ENCODE results near the gene C14orf180.

C14orf180 gene

DNA sequence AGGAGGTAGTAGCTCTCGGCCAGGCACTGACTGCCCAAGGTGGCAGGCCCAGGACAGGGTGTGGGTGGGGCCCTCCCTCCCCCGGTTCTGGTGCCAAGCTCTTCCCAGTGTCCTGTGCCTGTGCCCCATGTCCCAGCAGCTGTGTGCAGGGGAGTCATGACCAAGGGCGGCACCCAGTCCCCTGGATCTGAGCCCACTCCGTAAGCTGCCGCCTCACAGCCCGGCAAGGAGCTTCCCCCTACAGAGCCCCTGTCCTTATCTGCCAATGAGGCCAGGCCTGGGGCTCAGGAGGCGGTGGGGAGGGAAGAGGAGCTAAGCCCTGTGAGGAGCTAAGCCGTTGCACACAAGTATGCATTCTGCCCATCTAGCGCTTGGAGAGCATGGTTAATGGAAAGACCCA is 5.6 kb upstream of the C14orf180 start:
- TF ChIP-seq GATA2 (IDR thresholded peaks at IDR 0.05; ENCODE audit: low read depth, low read length), result no peak
- no peak for TF ChIP-seq GATA3 (IDR thresholded peaks at IDR 0.05; ENCODE audit: low read depth, low read length)

DNA sequence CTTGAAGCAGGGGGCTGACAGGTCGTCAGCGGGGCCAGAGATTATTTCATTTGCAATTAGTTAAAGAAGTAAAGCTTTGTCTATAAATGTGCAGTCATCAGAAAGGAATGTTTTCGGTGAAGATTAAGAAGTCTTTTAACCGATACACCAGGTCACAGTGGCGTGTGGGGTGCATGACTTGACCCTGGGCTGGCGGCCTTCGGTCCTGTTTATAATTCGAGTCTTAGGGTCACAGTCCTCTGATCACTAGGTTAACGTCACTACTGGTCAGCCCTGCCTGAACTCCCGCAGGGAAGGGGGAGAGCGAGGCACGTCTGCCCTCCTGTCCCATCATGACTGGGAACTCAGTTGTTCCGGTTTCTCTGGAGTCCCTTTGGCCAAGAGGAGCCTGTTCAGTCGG is 5.0 kb upstream of the C14orf180 start:
- TF ChIP-seq GATA2 (IDR thresholded peaks at IDR 0.05; ENCODE audit: low read depth, low read length) (no peak), GATA3 (IDR thresholded peaks at IDR 0.05; ENCODE audit: low read depth, low read length) (no peak)

DNA sequence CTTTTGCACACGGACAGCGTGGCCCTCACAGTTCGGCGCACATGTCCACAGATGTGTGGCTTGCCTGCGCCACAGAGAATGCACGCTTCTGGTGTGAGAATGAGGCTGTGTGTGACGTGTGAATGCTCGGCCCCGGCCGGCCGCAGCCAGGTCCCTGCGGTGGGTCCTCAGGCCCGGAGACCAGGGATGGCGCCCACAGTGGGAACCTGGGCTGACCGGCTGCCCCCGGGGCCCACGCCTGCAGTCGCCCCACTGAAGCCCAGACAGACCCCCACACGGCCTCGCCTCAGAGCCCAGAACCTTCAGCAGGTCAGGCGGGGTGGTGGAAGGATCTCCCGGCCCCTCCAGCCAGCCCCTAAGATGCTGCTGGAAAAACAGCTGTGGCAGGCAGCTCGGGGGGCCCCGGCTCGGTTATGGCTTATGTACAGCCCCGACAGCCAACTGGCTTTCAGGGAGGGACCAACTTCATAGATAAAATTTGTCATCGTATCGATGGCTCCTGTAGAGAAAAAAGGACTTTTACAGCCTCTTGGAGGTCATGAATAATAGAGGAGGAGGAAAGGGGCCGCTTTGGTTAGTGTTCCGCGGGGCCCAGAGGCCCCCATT is 4.5 kb upstream of the C14orf180 start:
- TF ChIP-seq GATA2 (IDR thresholded peaks at IDR 0.05; ENCODE audit: low read depth, low read length) (no peak), GATA3 (IDR thresholded peaks at IDR 0.05; ENCODE audit: low read depth, low read length) (no peak)

DNA sequence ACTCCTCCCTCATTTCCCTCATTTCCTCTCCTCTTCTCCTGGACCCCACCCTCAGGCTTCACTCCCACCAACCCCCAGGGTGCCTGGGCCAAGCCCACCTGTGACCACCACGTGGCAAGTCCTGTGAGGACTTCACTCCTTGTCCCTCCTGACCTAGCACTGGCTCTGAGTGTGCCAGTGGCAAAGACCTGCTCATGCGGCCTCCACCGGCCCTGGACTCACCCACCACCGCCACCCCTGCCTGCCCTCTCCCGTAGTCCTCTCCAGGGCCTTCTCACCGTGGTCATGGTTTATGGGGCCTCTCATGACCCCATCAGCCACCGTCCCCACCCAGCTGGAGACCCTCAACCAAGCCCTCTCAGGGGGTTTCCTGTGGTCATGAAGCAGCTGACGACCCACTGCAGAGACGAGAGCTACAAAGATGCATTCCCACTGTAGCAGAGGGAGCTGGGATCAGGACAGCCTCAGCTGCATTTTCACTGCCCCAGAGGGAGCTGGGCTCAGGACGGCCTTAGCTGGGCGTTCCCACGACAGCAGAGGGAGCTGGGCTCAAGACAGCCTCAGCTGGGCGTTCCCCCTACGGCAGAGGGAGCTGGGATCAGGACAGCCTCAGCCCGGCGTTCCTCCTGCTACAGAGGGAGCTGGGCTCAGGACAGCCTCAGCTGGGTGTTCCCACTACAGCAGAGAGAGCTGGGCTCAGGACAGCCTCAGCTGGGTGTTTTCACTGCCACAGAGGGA is 3.2 kb upstream of the C14orf180 start:
- no peak for TF ChIP-seq GATA2 (IDR thresholded peaks at IDR 0.05; ENCODE audit: low read depth, low read length)
- TF ChIP-seq GATA3 (IDR thresholded peaks at IDR 0.05; ENCODE audit: low read depth, low read length), result no peak

DNA sequence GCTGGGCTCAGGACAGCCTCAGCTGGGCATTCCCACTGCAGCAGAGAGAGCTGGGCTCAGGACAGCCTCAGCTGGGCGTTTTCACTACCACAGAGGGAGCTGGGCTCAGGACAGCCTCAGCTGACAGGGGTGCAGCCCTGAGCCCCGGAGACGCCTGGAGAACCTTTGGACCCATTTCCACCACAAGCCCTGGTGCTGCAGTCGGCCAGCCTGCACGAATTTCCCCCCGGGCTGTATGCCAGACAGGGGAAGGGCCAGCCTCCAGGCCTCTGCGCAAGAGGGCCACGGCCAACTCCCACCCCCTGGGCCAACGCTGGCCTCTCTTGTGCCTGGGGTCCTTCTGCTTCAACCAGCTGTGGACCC is 2.6 kb upstream of the C14orf180 start:
- TF ChIP-seq GATA3 (IDR thresholded peaks at IDR 0.05; ENCODE audit: low read depth, low read length) (no peak), GATA2 (IDR thresholded peaks at IDR 0.05; ENCODE audit: low read depth, low read length) (no peak)

DNA sequence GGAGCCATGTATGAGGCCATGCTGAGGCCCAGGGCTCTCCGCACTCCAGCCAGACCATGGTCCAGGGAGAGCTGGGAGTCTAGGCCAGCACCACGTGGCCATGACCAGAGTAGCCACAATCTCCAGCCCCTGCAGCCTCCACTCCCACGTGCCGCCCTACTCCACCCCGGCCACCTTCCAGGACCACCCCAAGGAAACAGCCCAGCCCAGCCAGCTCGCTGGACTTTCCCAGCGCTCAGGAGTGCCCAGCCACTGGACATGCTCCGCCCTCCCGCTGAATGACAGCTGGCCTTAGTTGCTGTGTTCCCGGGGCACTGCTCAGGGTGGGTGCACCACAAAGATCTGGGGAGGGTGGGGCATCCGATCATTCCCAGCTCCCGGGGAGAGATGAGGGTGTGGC is 2.1 kb upstream of the C14orf180 start:
- TF ChIP-seq GATA2 (IDR thresholded peaks at IDR 0.05; ENCODE audit: low read depth, low read length), result no peak

DNA sequence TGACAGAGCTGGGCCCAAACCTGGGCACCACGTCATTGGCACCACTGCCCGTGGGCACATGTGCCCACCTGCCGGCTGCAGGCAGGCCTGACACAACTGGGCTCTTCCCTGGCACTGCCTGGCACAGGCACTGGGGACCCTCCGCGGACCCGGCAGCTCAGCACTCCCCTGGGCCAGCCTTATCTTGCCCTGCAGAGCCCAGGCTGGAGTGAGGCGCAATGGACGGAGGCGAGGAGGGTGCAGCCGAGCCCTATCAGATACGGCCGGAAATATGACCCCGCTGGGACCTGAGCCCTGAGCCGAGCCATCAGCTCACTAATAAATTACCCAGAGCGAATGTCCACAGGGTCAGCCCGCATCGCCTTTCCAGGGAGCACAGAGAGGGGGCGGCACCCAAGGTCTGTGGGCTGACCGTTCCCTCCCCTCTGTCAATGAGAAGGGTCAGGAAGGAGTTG is 1.7 kb upstream of the C14orf180 start:
- TF ChIP-seq GATA2 (IDR thresholded peaks at IDR 0.05; ENCODE audit: low read depth, low read length) (no peak), GATA3 (IDR thresholded peaks at IDR 0.05; ENCODE audit: low read depth, low read length) (no peak)

DNA sequence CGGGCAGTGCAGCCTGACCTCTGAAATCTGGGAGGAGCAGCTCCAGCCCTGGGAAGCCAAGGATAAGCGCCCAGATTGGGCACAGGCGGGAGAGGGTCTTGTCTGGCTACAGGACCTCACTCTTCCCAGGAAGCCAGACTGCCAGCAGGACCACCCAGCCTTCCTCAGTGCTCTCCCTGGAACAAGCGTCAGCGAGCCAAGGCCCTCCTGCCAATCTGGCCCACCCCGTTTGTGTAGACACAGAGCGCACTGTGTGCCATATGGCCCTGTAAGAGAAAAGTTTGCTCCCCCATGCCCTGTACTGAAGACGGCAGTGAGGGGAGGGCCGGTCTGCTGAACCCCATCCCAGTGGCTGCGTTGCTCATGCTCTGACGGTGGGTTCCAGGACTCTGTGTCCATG is 1.2 kb upstream of the C14orf180 start:
- TF ChIP-seq GATA3 (IDR thresholded peaks at IDR 0.05; ENCODE audit: low read depth, low read length) (no peak), GATA2 (IDR thresholded peaks at IDR 0.05; ENCODE audit: low read depth, low read length) (no peak)

DNA sequence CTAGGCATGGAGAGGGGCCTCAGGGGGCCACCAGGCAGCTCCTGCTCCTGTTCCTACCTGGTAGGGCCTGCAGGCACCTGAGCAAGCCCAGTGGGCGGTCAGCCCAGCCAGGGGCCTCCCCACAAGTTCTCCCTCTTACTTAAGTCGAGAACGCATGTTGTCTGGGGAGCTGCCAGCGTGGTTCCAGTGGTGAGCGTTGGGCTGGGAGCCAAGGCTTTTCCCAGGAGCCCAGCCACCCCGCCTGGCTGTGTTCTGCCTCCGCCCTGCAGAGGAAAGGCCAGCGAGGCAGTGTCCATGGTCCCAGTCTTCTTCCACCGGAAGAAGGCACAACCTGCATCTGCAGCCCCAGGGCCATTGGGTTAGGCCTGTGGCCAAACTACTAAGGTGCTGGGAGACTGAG is 1.4 kb downstream of the C14orf180 start:
- TF ChIP-seq GATA2 (IDR thresholded peaks at IDR 0.05; ENCODE audit: low read depth, low read length), result no peak
- TF ChIP-seq GATA3 (IDR thresholded peaks at IDR 0.05; ENCODE audit: low read depth, low read length), result no peak

DNA sequence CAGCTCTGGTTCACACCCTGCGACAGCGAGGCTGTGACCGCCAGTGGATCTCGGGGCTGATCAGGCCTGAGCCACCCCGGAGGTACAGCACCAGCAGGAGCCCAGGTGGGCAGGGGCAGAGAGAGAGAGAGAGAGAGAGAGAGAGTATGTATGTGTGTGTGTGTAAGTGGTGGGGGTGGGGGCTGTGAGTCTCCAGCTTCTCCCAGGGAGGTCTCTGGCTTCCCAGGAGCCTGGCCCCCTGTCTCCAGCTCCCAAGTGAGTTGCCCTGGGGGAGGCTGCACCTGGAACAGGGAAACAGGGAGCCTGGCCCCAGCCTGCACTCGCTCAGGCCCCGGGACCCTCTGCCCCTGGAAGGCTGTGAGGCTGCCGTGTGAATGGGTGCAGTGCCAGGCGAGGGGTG is 2.0 kb downstream of the C14orf180 start:
- no peak for TF ChIP-seq GATA2 (IDR thresholded peaks at IDR 0.05; ENCODE audit: low read depth, low read length)
- TF ChIP-seq GATA3 (IDR thresholded peaks at IDR 0.05; ENCODE audit: low read depth, low read length), result no peak

DNA sequence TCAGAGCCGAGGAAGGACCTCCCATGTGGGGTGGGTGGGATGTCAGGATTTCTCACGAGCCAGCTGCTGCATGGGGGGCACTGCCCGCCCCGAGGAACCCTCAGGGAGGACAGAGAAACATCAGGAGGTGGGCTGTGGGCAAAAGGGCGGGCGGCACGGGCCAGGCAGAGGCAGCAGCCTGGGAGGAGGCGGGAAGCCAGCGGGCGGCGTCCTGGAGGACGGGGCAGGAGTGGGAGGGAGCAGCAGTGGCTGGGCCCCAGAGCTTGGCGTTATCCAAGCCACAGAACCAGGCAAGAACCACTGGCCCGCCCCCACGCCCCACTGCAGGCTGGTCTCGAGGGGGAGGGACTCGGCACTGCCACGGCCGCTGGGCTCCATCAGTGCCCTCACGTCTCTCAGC is 2.4 kb downstream of the C14orf180 start:
- no peak for TF ChIP-seq GATA3 (IDR thresholded peaks at IDR 0.05; ENCODE audit: low read depth, low read length)
- no peak for TF ChIP-seq GATA2 (IDR thresholded peaks at IDR 0.05; ENCODE audit: low read depth, low read length)

DNA sequence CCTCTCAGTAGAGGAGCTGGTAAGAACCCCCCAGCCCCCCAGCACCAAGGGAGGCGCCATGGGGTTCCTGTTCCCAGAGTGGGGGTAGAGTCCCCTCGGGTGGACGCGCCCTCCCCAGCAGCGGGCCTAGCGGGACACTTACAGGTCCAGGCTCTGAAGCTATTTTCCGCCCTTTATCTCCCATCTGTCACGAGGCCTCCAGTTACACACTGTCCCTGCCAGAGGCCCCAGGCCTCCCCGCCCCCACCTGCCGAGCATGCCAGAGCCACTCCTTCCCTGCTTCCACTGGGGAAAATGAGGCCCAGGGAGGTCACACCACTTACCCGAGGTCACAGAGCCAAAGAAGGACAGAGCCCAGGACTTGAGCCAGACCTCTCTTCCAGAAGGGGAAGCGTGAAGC is 3.1 kb downstream of the C14orf180 start:
- peak; percentile 80 for TF ChIP-seq GATA2 (IDR thresholded peaks at IDR 0.05; ENCODE audit: low read depth, low read length)
- TF ChIP-seq GATA3 (IDR thresholded peaks at IDR 0.05; ENCODE audit: low read depth, low read length), result no peak

DNA sequence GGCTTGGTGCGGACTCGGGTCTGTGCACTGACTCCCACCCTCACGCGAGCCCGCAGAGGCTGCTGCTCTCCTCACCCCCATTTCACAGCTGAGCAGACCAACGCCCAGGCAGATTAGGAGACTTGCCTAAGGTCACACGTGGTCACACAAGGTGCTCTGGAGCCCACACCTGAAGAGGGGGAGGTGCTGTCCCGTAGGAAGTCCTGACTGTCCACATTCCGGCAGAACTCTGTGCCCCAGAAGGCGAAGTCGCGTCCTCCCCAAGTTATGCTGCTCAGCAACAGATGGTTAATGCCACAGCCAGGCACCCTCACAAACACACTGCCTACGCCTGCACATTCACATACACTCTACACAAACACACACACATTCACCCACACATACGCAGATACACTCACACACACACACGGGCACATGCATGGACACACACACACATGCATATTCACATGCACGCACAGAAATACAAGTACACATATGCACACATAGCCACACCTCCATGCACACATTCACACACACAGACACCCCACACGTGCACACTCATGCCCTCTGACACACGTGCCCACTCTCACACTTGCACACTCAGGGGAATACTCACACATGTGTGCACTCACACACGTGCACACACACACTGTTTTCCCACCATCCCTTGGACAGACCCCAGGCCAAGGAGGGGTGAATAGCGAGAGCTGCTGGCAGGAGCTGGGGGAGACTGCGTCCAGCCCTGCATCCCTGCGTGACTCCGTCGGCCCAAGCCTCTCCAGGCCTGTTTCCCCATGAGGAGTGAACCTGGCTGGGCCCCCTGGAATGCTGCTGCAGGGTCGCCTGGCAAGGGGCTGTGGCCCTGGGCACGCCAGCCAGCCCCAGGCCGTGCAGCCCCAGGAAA is 4.1 kb downstream of the C14orf180 start:
- TF ChIP-seq GATA2 (IDR thresholded peaks at IDR 0.05; ENCODE audit: low read depth, low read length) (no peak), GATA3 (IDR thresholded peaks at IDR 0.05; ENCODE audit: low read depth, low read length) (no peak)

DNA sequence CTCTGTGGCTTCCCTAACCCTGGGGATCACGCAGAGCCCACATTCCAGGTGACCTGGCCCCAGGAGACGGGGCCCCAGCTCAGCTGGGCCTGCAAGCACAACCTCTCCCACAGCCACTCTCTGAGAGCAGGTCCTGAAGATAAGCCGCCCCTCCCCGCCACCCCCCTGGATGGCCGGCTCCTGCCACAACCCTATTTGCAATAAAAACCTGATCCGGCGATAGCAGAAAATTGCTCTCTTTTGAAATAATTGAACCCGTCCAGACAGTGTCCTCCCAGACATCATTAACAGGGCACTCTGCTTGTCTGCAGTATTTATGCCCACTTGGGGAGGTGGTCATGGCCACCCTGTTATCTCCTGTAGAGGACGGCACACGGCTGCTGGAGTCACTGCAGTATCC is 5.0 kb downstream of the C14orf180 start:
- TF ChIP-seq GATA2 (IDR thresholded peaks at IDR 0.05; ENCODE audit: low read depth, low read length) (peak; percentile 98), GATA3 (IDR thresholded peaks at IDR 0.05; ENCODE audit: low read depth, low read length) (no peak)

Measured in SH-SY5Y (cell line).